ENCODE measurements around the gene GNPTAB. TPM values are rescaled to one million over a fixed set of nuclear protein-coding genes. Genes with fewer than 3 reads are reported as not detected.

The GNPTAB gene
- total and polyA plus RNA-seq, 2 of the 4 experiments (the other 2 are of a cell fraction): 16.0 to 24.2 TPM

DNA sequence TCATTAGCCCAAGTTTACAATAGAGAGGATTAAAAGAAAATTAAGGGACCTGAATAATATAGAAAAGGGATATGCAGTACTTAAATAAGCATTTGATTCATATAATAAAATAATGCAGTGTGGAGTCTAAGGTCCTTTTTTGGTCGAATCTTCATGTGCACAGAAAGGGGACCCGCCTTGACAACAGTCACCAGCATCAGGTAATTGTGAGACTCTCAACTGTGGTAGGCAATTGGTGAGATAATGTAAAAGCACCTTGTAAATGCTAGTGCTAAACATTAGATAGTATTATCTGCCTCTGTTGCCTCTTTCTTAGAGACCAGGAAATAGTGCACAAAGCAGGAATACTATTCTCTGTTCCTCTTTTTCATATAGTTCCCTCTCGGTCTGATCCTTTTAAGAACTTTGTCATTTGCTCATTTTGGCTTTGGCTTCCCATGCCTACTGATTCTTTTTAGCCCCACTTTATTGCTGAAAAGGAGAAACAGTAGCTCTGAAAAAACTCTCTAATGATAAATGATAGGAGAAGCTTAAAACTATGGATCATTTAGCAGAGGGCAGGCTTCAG is 115.8 kb downstream of the GNPTAB start:
- intact Hi-C loops (cut with micrococcal nuclease): no loop called here

More for the DNA sequence above, 115.8 kb downstream of the GNPTAB start:
- BruUV-seq (replicated peaks): no TSS peak
- in situ Hi-C loops (cut with MboI; ENCODE audit: low sequenced_read_pairs): no loop called here
- no peak overlapping the region for H2AK5ac ChIP-seq (ENCODE audit: low read depth, low read length)
- ATAC-seq (ENCODE audit: low read depth) (no peak), DNase-seq (no peak)
- peaks cover 2% of the 10 kb centered on the region; the same call in 1 of the 2 replicates for H3K4me1 ChIP-seq (ENCODE audit: control insufficient read depth, insufficient read depth, low read length)
- peaks cover 0 to 5% of the 10 kb centered on the region in 2 experiments; a peak in 2 of 4 replicates for H3K79me1 ChIP-seq (ENCODE audit: low read depth in 1 of 2, low read length in 2 of 2)
- ChIA-PET POLR2A (ENCODE audit: unreplicated experiment) (no interaction called here), CTCF (no interaction called here)
- no peak overlapping the region for H2AK9ac ChIP-seq (replicated peaks; ENCODE audit: low read depth, low read length, poor library complexity)
- H3K4me2 ChIP-seq (ENCODE audit: low read depth, low read length): no peak overlapping the region
- H4K5ac ChIP-seq (ENCODE audit: low read depth, low read length): no peak overlapping the region
- H3K4me3 ChIP-seq (ENCODE audit: insufficient read depth, low read depth, low read length): no peak overlapping the region
- H2AFZ ChIP-seq (replicated peaks; ENCODE audit: low read length, poor library complexity): no peak overlapping the region
- no peaks in the 10 kb centered on the region for H3K36me3 ChIP-seq (ENCODE audit: control insufficient read depth, insufficient read depth, low read length)
- no peak overlapping the region for H2BK15ac ChIP-seq (ENCODE audit: low read depth, low read length)
- H3K9me1 ChIP-seq (ENCODE audit: insufficient read depth, low read length): peaks cover 7% of the 10 kb centered on the region; the same call in 1 of the 2 replicates
- no CpG with 5 or more reads among the region's 3 CpGs for WGBS, 2 experiments (ENCODE audit: extremely low coverage in 2 of 2, insufficient read length in 1 of 2)
- no peak overlapping the region for H3K56ac ChIP-seq (ENCODE audit: extremely low read depth, insufficient read depth, low read length)
- no peak overlapping the region for H3K23ac ChIP-seq (ENCODE audit: low read depth, low read length)
- TF ChIP-seq, protein P1, sequence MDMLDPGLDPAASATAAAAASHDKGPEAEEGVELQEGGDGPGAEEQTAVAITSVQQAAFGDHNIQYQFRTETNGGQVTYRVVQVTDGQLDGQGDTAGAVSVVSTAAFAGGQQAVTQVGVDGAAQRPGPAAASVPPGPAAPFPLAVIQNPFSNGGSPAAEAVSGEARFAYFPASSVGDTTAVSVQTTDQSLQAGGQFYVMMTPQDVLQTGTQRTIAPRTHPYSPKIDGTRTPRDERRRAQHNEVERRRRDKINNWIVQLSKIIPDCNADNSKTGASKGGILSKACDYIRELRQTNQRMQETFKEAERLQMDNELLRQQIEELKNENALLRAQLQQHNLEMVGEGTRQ (IDR thresholded peaks at IDR 0.05; ENCODE audit: low read depth, low read length): no peak
- no peak for TF ChIP-seq NFE2L2 (IDR thresholded peaks at IDR 0.05; ENCODE audit: low read depth, low read length)
- TF ChIP-seq, protein P2, sequence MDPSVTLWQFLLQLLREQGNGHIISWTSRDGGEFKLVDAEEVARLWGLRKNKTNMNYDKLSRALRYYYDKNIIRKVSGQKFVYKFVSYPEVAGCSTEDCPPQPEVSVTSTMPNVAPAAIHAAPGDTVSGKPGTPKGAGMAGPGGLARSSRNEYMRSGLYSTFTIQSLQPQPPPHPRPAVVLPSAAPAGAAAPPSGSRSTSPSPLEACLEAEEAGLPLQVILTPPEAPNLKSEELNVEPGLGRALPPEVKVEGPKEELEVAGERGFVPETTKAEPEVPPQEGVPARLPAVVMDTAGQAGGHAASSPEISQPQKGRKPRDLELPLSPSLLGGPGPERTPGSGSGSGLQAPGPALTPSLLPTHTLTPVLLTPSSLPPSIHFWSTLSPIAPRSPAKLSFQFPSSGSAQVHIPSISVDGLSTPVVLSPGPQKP (IDR thresholded peaks at IDR 0.05; ENCODE audit: borderline replicate concordance, low read depth, low read length): no peak
- TF ChIP-seq BHLHE40 (IDR thresholded peaks at IDR 0.05; ENCODE audit: low read depth, low read length): no peak
- no peak for TF ChIP-seq MAFK (IDR thresholded peaks at IDR 0.05; ENCODE audit: low read depth, low read length)
- TF ChIP-seq CHD1 (IDR thresholded peaks at IDR 0.05; ENCODE audit: low read depth, low read length): no peak
- TF ChIP-seq MXI1 (IDR thresholded peaks at IDR 0.05; ENCODE audit: borderline replicate concordance, low read depth, low read length): no peak
- TF ChIP-seq MAZ (IDR thresholded peaks at IDR 0.05; ENCODE audit: borderline replicate concordance, low read depth, low read length): no peak
- no peak for TF ChIP-seq FOS (IDR thresholded peaks at IDR 0.05; ENCODE audit: low read depth, low read length)
- TF ChIP-seq RFX5 (IDR thresholded peaks at IDR 0.05; ENCODE audit: low read depth, low read length): no peak
- no peak for TF ChIP-seq SMC3 (IDR thresholded peaks at IDR 0.05; ENCODE audit: low read depth, low read length)
- no peak overlapping the region for H3K27ac ChIP-seq (ENCODE audit: insufficient read depth, low read length)
- no peak overlapping the region for H2BK5ac ChIP-seq (ENCODE audit: low read depth, low read length, poor library complexity, severe bottlenecking)
- no peak overlapping the region for H4K8ac ChIP-seq (ENCODE audit: low read depth in 2 of 2, low read length in 2 of 2)
- dilution Hi-C loops (cut with HindIII; ENCODE audit: low sequenced_read_pairs, unreplicated experiment): no loop called here
- no peaks in the 10 kb centered on the region for H3K9me3 ChIP-seq (ENCODE audit: control insufficient read depth, insufficient read depth, low read length)
- H3K9ac ChIP-seq (ENCODE audit: low read depth, low read length): no peak overlapping the region
- H3K27me3 ChIP-seq (ENCODE audit: control insufficient read depth, insufficient read depth, low read length): no peaks in the 10 kb centered on the region
- H2BK20ac ChIP-seq (ENCODE audit: low read depth, low read length): no peak overlapping the region
- no peak overlapping the region for H3K14ac ChIP-seq (replicated peaks; ENCODE audit: low read depth, low read length)
- no peak overlapping the region for H3K18ac ChIP-seq (ENCODE audit: low read depth, low read length)
- no peaks in the 10 kb centered on the region for H4K20me1 ChIP-seq (ENCODE audit: insufficient read depth, low read length)
- H2BK120ac ChIP-seq (ENCODE audit: low read depth, low read length): no peak overlapping the region
- no peak overlapping the region for H3K4ac ChIP-seq (ENCODE audit: low read depth, low read length)
- no peak overlapping the region for H4K91ac ChIP-seq (ENCODE audit: insufficient read depth, low read depth, low read length)
